Measurements from ENCODE around the gene CFAP74. TPM values are rescaled to one million over a fixed set of nuclear protein-coding genes. Genes with fewer than 3 reads are reported as not detected.

The CFAP74 gene
- total RNA-seq, 1 experiment from 2014 or later: 0.28 TPM

DNA sequence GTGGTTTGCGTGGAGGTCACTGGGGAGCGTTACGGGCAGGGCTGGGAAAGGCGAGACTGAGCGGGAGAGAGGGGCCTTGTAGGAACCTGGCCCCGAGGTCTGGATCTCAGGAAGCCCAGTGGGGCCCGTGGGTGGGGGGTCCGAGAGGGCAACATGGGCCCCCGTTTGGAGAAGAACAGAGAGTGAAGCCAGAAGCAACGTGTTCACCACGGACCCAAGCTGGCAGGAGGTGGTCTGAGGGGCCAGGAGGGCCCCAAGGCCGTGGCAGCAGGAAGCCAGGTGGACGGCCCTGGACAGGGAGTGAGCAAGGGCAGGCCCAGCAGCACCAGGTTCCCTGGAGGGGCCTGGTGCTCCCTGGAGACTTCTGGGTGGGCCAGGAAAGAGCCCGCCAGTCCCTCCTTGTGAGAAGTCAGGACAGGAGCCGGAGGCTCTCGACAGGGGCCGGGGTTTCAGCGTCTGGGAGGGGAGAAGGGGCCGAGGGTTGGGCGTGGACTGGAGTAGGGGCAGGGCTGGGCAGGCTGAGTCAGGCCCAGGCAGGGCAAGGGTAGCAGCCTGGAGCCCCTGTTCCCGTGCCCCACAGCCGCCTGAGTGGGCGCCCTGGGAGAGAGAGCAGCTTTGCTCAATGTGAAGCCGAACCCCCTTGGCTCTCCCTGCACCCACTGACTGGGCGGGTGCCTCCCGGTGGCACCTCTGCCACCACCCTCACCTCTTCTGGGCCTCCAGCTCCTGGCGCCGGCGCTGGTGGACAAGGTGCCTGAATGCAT lies 33.5 kb downstream of the CFAP74 start:
- no peak overlapping the region for H3K4ac ChIP-seq (ENCODE audit: low read depth, low read length)
- no peak for TF ChIP-seq CTCF (conservative IDR thresholded peaks at IDR 0.05)
- Mint-ChIP-seq H3K9me3 (peaks cover 10 to 11% of the 10 kb centered on the region in 2 experiments; a peak in 4 of 5 replicates), H3K27me3 (ENCODE audit: low read depth) (peaks cover 1% of the 10 kb centered on the region; the same call in 1 of the 2 replicates), H3K36me3 (ENCODE audit: insufficient read depth in 1 of 3, low read depth in 3 of 3) (no peaks in the 10 kb centered on the region; a peak in 2 of 7 replicates), H3K27ac (no peak overlapping the region), H3K4me3 (no peak overlapping the region), H3K4me1 (peaks cover 0 to 9% of the 10 kb centered on the region in 2 experiments; a peak in 2 of 4 replicates)
- no peak overlapping the region for H2BK15ac ChIP-seq (ENCODE audit: low read depth, low read length)
- no peak overlapping the region for H2BK120ac ChIP-seq (ENCODE audit: low read depth, low read length, poor library complexity, severe bottlenecking)
- no peak overlapping the region for H4K8ac ChIP-seq (replicated peaks; ENCODE audit: insufficient read length, low read depth, low read length)
- H2BK12ac ChIP-seq (ENCODE audit: insufficient read length, low read depth, low read length): no peak overlapping the region
- H3K9ac ChIP-seq (ENCODE audit: extremely low read depth, insufficient read length, low read length): no peak overlapping the region
- H3K27ac ChIP-seq (ENCODE audit: insufficient read length, low read depth, low read length): no peak overlapping the region
- no peak overlapping the region for H3T11ph ChIP-seq (ENCODE audit: low read length)
- WGBS (ENCODE audit: extremely low coverage, insufficient read length, low lambda C conversion rate): no CpG with 5 or more reads among the region's 29 CpGs
- no peak for DNase-seq
- no peak overlapping the region for H2BK20ac ChIP-seq (ENCODE audit: low read depth, low read length, poor library complexity, severe bottlenecking)
- H4K91ac ChIP-seq (ENCODE audit: insufficient read length, low read depth, low read length): no peak overlapping the region
- H2BK5ac ChIP-seq (ENCODE audit: insufficient read length, low read length): no peak overlapping the region
- H3K23me2 ChIP-seq (ENCODE audit: insufficient read length, low read depth, low read length, poor library complexity, severe bottlenecking): no peaks in the 10 kb centered on the region
- H3K18ac ChIP-seq (ENCODE audit: insufficient read length, low read depth, low read length): no peak overlapping the region
- no peak overlapping the region for H2AFZ ChIP-seq (ENCODE audit: low read length)
- H3K23ac ChIP-seq (ENCODE audit: insufficient read length, low read depth, low read length): no peak overlapping the region
- H4K20me1 ChIP-seq (ENCODE audit: control insufficient read depth, insufficient read depth, insufficient read length): no peaks in the 10 kb centered on the region
- no peak overlapping the region; the same call in 1 of the 2 replicates for H3K14ac ChIP-seq (ENCODE audit: insufficient read depth, low read length)
- H3K4me2 ChIP-seq (ENCODE audit: insufficient read depth, insufficient read length, low read length): no peak overlapping the region
- H3K79me1 ChIP-seq (ENCODE audit: insufficient read depth, low read depth, low read length, poor library complexity, severe bottlenecking): no peaks in the 10 kb centered on the region
- no peaks in the 10 kb centered on the region for H3K4me1 ChIP-seq (ENCODE audit: insufficient read depth, low read length)
- no peaks in the 10 kb centered on the region for H3K27me3 ChIP-seq (ENCODE audit: insufficient read depth, low read length)
- H3K9me3 ChIP-seq (ENCODE audit: control insufficient read depth, low read depth, low read length): no peaks in the 10 kb centered on the region
- no peak overlapping the region for H2AK5ac ChIP-seq (ENCODE audit: insufficient read length, low read length)
- H4K5ac ChIP-seq (ENCODE audit: insufficient read length, low read depth, low read length): no peak overlapping the region
- H3K56ac ChIP-seq (ENCODE audit: insufficient read length, low read depth, low read length): no peak overlapping the region
- no peaks in the 10 kb centered on the region for H3K79me2 ChIP-seq (ENCODE audit: insufficient read depth, low read length)
